ENCODE measurements around the gene ERC1.

ERC1 gene

DNA sequence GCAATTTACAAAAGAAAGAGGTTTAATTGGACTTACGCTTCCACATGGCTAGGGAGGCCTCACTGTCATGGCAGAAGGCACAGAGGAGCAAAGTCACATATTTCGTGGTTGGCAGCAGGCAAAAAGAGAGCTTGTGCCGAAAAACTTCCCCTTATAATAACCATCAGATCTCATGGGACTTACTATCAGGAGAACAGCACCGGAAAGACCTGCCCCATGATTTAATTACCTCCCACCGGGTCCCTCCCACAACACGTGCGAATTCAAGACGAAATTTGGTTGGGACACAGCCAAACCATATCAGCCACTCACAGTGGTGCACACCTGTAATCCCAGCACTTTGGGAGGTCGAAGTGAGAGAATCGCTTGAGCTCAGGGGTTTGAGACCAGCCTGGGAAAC is 534.8 kb downstream of the ERC1 start:
- Histone ChIP-seq H3K4me2 (ENCODE audit: low read depth, low read length) (no peak overlapping the region), H3K79me2 (ENCODE audit: low read length) (peaks cover 31% of the 10 kb centered on the region), H3K9me2 (replicated peaks; ENCODE audit: insufficient read depth, low read length) (no peaks in the 10 kb centered on the region), H3K9ac (ENCODE audit: low read length) (no peak overlapping the region), H3K36me3 (replicated peaks; ENCODE audit: insufficient read depth, low read length) (no peaks in the 10 kb centered on the region), H3F3A (ENCODE audit: insufficient read depth, low read length) (no peaks in the 10 kb centered on the region), H3K4me3 (ENCODE audit: low read length) (no peak overlapping the region), H3K4me1 (ENCODE audit: low read length) (peaks cover 7% of the 10 kb centered on the region; the same call in 1 of the 2 replicates), H4K20me1 (ENCODE audit: insufficient read depth, low read length) (no peaks in the 10 kb centered on the region), H2AFZ (ENCODE audit: low read length) (no peak overlapping the region), H3K9me3 (replicated peaks; ENCODE audit: insufficient read depth, low read length) (no peaks in the 10 kb centered on the region), H3K27ac (ENCODE audit: low read length) (no peak overlapping the region), H3K27me3 (replicated peaks; ENCODE audit: insufficient read depth, low read length) (no peaks in the 10 kb centered on the region)
- TF ChIP-seq, protein P1, sequence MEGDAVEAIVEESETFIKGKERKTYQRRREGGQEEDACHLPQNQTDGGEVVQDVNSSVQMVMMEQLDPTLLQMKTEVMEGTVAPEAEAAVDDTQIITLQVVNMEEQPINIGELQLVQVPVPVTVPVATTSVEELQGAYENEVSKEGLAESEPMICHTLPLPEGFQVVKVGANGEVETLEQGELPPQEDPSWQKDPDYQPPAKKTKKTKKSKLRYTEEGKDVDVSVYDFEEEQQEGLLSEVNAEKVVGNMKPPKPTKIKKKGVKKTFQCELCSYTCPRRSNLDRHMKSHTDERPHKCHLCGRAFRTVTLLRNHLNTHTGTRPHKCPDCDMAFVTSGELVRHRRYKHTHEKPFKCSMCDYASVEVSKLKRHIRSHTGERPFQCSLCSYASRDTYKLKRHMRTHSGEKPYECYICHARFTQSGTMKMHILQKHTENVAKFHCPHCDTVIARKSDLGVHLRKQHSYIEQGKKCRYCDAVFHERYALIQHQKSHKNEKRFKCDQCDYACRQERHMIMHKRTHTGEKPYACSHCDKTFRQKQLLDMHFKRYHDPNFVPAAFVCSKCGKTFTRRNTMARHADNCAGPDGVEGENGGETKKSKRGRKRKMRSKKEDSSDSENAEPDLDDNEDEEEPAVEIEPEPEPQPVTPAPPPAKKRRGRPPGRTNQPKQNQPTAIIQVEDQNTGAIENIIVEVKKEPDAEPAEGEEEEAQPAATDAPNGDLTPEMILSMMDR (IDR thresholded peaks at IDR 0.05; ENCODE audit: low read length) = no peak
- TF ChIP-seq EZH2 (optimal IDR thresholded peaks at IDR 0.05; ENCODE audit: low read depth, low read length) (no peak), EZH2phosphoT487 (IDR thresholded peaks at IDR 0.05; ENCODE audit: low read length) (no peak)
- no peak for DNase-seq

DNA sequence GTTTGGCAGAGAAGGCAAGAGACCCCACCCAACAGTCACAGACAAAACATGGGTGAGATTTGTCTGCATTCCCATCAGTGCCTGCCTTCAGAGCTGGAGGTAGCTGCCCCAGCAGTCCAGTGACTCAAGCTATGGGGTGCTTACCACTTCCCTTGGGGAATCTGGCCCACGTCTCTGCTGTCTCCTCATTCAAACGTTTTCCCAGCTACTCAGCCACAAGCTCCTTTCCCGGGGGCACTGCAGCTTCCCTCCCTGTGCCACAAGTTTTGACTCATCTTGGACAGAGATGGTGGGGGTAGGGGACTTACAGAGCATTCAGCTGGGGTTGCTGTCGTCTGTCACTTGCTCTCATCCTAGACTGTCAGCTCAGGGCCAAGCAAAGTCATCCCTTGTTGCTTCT is 536.8 kb downstream of the ERC1 start:
- Histone ChIP-seq H3K27ac (ENCODE audit: low read length) (no peak overlapping the region), H3K4me2 (ENCODE audit: low read depth, low read length) (no peak overlapping the region), H3K36me3 (replicated peaks; ENCODE audit: insufficient read depth, low read length) (no peaks in the 10 kb centered on the region), H3F3A (ENCODE audit: insufficient read depth, low read length) (peaks cover 16% of the 10 kb centered on the region), H3K27me3 (replicated peaks; ENCODE audit: insufficient read depth, low read length) (no peaks in the 10 kb centered on the region), H3K4me3 (ENCODE audit: low read length) (no peak overlapping the region), H3K9me3 (replicated peaks; ENCODE audit: insufficient read depth, low read length) (no peaks in the 10 kb centered on the region), H3K79me2 (ENCODE audit: low read length) (peaks cover 49% of the 10 kb centered on the region), H3K9ac (ENCODE audit: low read length) (no peak overlapping the region), H4K20me1 (ENCODE audit: insufficient read depth, low read length) (no peaks in the 10 kb centered on the region), H3K9me2 (replicated peaks; ENCODE audit: insufficient read depth, low read length) (no peaks in the 10 kb centered on the region), H3K4me1 (ENCODE audit: low read length) (peaks cover 7% of the 10 kb centered on the region; the same call in 1 of the 2 replicates), H2AFZ (ENCODE audit: low read length) (no peak overlapping the region)
- no peak for TF ChIP-seq EZH2 (optimal IDR thresholded peaks at IDR 0.05; ENCODE audit: low read depth, low read length)
- no peak for TF ChIP-seq EZH2phosphoT487 (IDR thresholded peaks at IDR 0.05; ENCODE audit: low read length)
- TF ChIP-seq, protein P1 (IDR thresholded peaks at IDR 0.05; ENCODE audit: low read length) = no peak
- no peak for DNase-seq

DNA sequence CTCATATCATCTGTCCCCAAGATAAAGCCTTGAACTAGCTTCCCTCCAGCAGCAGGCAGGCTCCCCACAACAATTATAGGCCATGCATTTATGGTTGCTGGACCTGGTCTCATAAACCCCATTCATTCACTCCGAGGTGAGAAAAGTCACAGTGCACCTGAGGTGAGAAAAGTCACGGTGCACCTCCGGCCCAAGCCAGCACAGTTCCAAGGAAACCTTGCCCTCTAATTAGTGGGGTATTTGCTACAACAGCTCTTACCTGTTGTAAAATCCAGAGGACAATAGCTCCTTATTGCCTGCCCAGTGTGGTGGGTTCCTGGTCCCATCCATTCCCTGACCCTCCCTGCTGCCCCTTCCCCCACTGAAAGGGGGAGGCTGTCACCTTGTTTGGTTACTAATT is 537.8 kb downstream of the ERC1 start:
- Histone ChIP-seq H3K4me3 (ENCODE audit: low read length) (no peak overlapping the region), H3K27me3 (replicated peaks; ENCODE audit: insufficient read depth, low read length) (no peaks in the 10 kb centered on the region), H3K9ac (ENCODE audit: low read length) (no peak overlapping the region), H4K20me1 (ENCODE audit: insufficient read depth, low read length) (no peaks in the 10 kb centered on the region), H2AFZ (ENCODE audit: low read length) (no peak overlapping the region), H3K9me2 (replicated peaks; ENCODE audit: insufficient read depth, low read length) (no peaks in the 10 kb centered on the region), H3K4me1 (ENCODE audit: low read length) (peaks cover 7% of the 10 kb centered on the region; the same call in 1 of the 2 replicates), H3F3A (ENCODE audit: insufficient read depth, low read length) (peaks cover 26% of the 10 kb centered on the region), H3K4me2 (ENCODE audit: low read depth, low read length) (peak overlapping the region; percentile 87; the same call in 1 of the 2 replicates), H3K9me3 (replicated peaks; ENCODE audit: insufficient read depth, low read length) (no peaks in the 10 kb centered on the region), H3K27ac (ENCODE audit: low read length) (no peak overlapping the region), H3K79me2 (ENCODE audit: low read length) (peaks cover 59% of the 10 kb centered on the region), H3K36me3 (replicated peaks; ENCODE audit: insufficient read depth, low read length) (no peaks in the 10 kb centered on the region)
- no peak for DNase-seq
- no peak for TF ChIP-seq EZH2 (optimal IDR thresholded peaks at IDR 0.05; ENCODE audit: low read depth, low read length)
- TF ChIP-seq, protein P1 (IDR thresholded peaks at IDR 0.05; ENCODE audit: low read length) = no peak

All from MM.1S (cell line).